Measurements from ENCODE around the gene HOTAIR. TPM values are rescaled to one million over a fixed set of nuclear protein-coding genes. Genes with fewer than 3 reads are reported as not detected.

HOTAIR gene
- total RNA-seq, 6 donors from 2014 or later = not detected

DNA sequence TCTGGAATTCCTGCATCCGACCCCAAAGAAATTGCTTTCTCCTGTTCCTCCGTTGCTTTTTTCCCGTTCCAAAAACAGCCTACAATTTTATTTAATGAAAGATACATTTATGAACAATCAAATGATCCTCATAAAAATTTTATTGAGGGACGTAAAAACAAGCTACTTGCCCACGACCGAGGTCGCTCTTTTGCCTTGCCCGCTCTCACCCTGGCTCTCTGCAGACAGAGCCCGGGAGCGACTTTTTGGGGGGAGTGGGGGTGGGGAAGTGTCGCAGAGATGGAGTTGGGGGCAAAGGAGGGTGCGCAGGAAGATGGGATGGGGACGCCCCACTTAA is 24.1 kb upstream of the HOTAIR start:
- Histone ChIP-seq H3K9me3 (no peaks in the 10 kb centered on the region), H3K4me3 (no peak overlapping the region), H3K27ac (no peak overlapping the region), H3K36me3 (no peaks in the 10 kb centered on the region), H3K4me1 (peaks cover 28 to 48% (median 39%) of the 10 kb centered on the region in 4 donors), H3K27me3 (peaks cover 3 to 100% (median 63%) of the 10 kb centered on the region in 4 donors)
- 12 to 14% methylated on average over 13 of the region's 13 CpGs for WGBS, 2 donors
- DNase-seq (no peak), ATAC-seq (ENCODE audit: low FRiP score in 2 of 2) (no peak)
- TF ChIP-seq POLR2AphosphoS5 (IDR thresholded peaks at IDR 0.05) (no peak), POLR2A (IDR thresholded peaks at IDR 0.05) (no peak), EP300 (IDR thresholded peaks at IDR 0.05) (no peak)
- TF ChIP-seq, protein P1, sequence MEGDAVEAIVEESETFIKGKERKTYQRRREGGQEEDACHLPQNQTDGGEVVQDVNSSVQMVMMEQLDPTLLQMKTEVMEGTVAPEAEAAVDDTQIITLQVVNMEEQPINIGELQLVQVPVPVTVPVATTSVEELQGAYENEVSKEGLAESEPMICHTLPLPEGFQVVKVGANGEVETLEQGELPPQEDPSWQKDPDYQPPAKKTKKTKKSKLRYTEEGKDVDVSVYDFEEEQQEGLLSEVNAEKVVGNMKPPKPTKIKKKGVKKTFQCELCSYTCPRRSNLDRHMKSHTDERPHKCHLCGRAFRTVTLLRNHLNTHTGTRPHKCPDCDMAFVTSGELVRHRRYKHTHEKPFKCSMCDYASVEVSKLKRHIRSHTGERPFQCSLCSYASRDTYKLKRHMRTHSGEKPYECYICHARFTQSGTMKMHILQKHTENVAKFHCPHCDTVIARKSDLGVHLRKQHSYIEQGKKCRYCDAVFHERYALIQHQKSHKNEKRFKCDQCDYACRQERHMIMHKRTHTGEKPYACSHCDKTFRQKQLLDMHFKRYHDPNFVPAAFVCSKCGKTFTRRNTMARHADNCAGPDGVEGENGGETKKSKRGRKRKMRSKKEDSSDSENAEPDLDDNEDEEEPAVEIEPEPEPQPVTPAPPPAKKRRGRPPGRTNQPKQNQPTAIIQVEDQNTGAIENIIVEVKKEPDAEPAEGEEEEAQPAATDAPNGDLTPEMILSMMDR (IDR thresholded peaks at IDR 0.05) = no peak

DNA sequence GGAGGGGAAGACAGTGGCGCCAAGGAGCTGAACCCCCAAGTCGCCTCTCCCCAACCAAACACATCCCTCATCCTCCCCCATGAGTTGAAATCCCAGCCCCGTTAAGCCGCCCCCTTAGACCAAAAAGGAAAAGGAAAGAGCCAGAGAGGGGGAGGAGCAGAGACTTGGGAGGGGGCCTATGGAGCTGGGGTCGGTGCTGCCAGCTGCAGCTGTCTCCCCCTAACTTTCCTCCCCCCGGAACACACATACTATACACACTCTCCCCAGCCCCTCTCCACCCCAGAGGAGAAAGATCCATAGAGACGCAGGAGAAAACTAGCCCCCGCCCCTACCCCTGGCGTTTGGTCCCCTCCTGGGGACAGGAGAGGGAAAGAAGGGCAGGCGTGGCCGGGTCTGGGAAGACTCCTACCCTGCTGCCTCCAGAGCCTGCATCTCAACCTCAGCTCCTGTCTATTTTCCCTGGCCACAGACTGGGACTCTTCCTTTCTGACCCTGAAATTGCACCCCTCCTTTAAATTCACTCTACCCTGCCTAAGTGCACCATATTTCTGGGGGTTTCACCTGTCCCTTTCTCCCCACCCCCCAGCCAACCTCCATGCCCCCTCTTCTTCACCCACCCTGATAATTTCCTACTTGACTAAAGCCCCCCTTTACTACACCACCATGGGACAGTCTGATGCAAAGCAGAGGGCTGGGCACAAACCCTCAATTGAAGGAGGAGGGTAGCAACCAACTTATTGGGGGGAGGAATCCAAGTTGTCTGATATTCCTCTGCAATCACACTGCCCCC is 23.6 kb upstream of the HOTAIR start:
- Histone ChIP-seq H3K27ac (no peak overlapping the region), H3K4me3 (no peak overlapping the region), H3K4me1 (peaks cover 28 to 48% (median 39%) of the 10 kb centered on the region in 4 donors), H3K9me3 (no peaks in the 10 kb centered on the region), H3K27me3 (peaks cover 3 to 100% (median 63%) of the 10 kb centered on the region in 4 donors), H3K36me3 (no peaks in the 10 kb centered on the region)
- ATAC-seq (ENCODE audit: low FRiP score in 2 of 2) = no peak
- WGBS, 2 donors = 6 to 15% methylated on average over 7 to 11 of the region's 11 CpGs
- TF ChIP-seq POLR2AphosphoS5 (IDR thresholded peaks at IDR 0.05) = no peak
- TF ChIP-seq, protein P1 (IDR thresholded peaks at IDR 0.05) = no peak
- TF ChIP-seq EP300 (IDR thresholded peaks at IDR 0.05) = no peak
- TF ChIP-seq POLR2A (IDR thresholded peaks at IDR 0.05) = no peak
- DNase-seq = no peak

- H3K4me1 ChIP-seq = peaks cover 28 to 48% (median 39%) of the 10 kb centered on the region in 4 donors
- WGBS, 2 donors = 16% methylated on average over 33 to 35 of the region's 35 CpGs
- H3K27ac ChIP-seq = no peak overlapping the region
- no peaks in the 10 kb centered on the region for H3K36me3 ChIP-seq
- ATAC-seq (ENCODE audit: low FRiP score in 2 of 2) (no peak), DNase-seq (peak in 1 of 2 donors; percentile 82)
- no peak overlapping the region for H3K4me3 ChIP-seq
- H3K27me3 ChIP-seq = peaks cover 3 to 96% (median 62%) of the 10 kb centered on the region in 4 donors
- TF ChIP-seq POLR2A (IDR thresholded peaks at IDR 0.05) (no peak), POLR2AphosphoS5 (IDR thresholded peaks at IDR 0.05) (no peak), EP300 (IDR thresholded peaks at IDR 0.05) (no peak)
- TF ChIP-seq, protein P1 (IDR thresholded peaks at IDR 0.05) = no peak
- H3K9me3 ChIP-seq = no peaks in the 10 kb centered on the region
These were observed 22.7 kb upstream of the HOTAIR start for GRCh38 chr12:53997204-53998109.

GRCh38 chr12:53996240-53997203 is 21.8 kb upstream of the HOTAIR start:
- H3K27me3 ChIP-seq = peaks cover 3 to 95% (median 62%) of the 10 kb centered on the region in 4 donors

More at GRCh38 chr12:53996240-53997203, 21.8 kb upstream of the HOTAIR start:
- ATAC-seq (ENCODE audit: low FRiP score in 2 of 2) (no peak), DNase-seq (peak in 1 of 2 donors; percentile 35)
- Histone ChIP-seq H3K4me3 (peak overlapping the region; percentile 16 to 62 (median 46)), H3K27ac (no peak overlapping the region), H3K4me1 (peaks cover 28 to 48% (median 39%) of the 10 kb centered on the region in 4 donors), H3K9me3 (no peaks in the 10 kb centered on the region), H3K36me3 (no peaks in the 10 kb centered on the region)
- 35 to 39% methylated on average over 29 of the region's 29 CpGs for WGBS, 2 donors
- TF ChIP-seq POLR2AphosphoS5 (IDR thresholded peaks at IDR 0.05) = no peak
- no peak for TF ChIP-seq EP300 (IDR thresholded peaks at IDR 0.05)
- TF ChIP-seq, protein P1 (IDR thresholded peaks at IDR 0.05) = no peak
- no peak for TF ChIP-seq POLR2A (IDR thresholded peaks at IDR 0.05)

All from upper lobe of left lung (tissue), 6 donors.